ENCODE measurements around the gene MISP3.

The MISP3 gene

GRCh38 chr19:14122924-14123323 is 50.3 kb downstream of the MISP3 start:
- no peak for DNase-seq (ENCODE audit: low spot score)

Measured in iPS-NIHi11 (cell line).